ENCODE data around the gene KAZN.

The KAZN gene

DNA sequence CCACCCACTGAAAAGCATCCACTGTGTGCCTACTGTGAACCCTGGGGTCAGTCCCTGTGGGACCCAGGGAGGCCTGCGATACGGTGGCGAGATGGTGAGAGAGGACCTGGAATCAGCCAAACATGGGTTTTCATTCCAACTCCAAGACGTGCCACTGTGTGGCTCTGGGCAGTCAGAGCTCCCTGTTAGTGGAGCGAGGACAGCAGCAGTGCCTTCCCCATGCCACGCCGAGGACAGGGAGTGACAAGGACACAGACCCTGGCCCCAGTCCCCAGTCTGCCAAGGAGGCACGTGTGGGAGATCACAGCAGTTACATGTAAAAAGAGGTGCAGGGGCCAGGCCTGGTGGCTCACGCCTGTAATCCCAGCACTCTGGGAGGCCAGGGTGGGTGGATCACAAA is 504.2 kb downstream of the KAZN start:
- Histone ChIP-seq H3K4me2 (ENCODE audit: low read length) (no peak overlapping the region), H4K20me1 (ENCODE audit: control insufficient read depth, insufficient read depth, low read depth, low read length) (peaks cover 3% of the 10 kb centered on the region; the same call in 1 of the 2 replicates), H3K36me3 (ENCODE audit: control insufficient read depth, low read length) (no peaks in the 10 kb centered on the region), H3K79me2 (ENCODE audit: control insufficient read depth, low read length) (no peaks in the 10 kb centered on the region), H3F3A (ENCODE audit: control insufficient read depth, insufficient read depth) (no peaks in the 10 kb centered on the region), H3K9me3 (ENCODE audit: control insufficient read depth, insufficient read depth, low read length) (no peaks in the 10 kb centered on the region), H3K27me3 (ENCODE audit: control insufficient read depth, low read length) (no peaks in the 10 kb centered on the region), H3K9me2 (replicated peaks; ENCODE audit: control insufficient read depth, low read length) (no peaks in the 10 kb centered on the region), H3K4me1 (ENCODE audit: control insufficient read depth, low read length) (no peaks in the 10 kb centered on the region), H3K4me3 (ENCODE audit: low read length) (no peak overlapping the region), H3K27ac (ENCODE audit: low read depth, low read length) (no peak overlapping the region)
- TF ChIP-seq CTCF (IDR thresholded peaks at IDR 0.05; ENCODE audit: low read depth, low read length, poor library complexity, severe bottlenecking) (no peak), EZH2phosphoT487 (IDR thresholded peaks at IDR 0.05; ENCODE audit: borderline replicate concordance, low read length) (no peak)

- H3K36me3 ChIP-seq (ENCODE audit: control insufficient read depth, low read length) = no peaks in the 10 kb centered on the region
- no peaks in the 10 kb centered on the region for H3K9me3 ChIP-seq (ENCODE audit: control insufficient read depth, insufficient read depth, low read length)
- no peaks in the 10 kb centered on the region for H3F3A ChIP-seq (ENCODE audit: control insufficient read depth, insufficient read depth)
- H3K4me2 ChIP-seq (ENCODE audit: low read length) = no peak overlapping the region
- no peaks in the 10 kb centered on the region for H3K4me1 ChIP-seq (ENCODE audit: control insufficient read depth, low read length)
- no peaks in the 10 kb centered on the region for H3K9me2 ChIP-seq (replicated peaks; ENCODE audit: control insufficient read depth, low read length)
- TF ChIP-seq EZH2phosphoT487 (IDR thresholded peaks at IDR 0.05; ENCODE audit: borderline replicate concordance, low read length) = no peak
- no peak for TF ChIP-seq CTCF (IDR thresholded peaks at IDR 0.05; ENCODE audit: low read depth, low read length, poor library complexity, severe bottlenecking)
- peaks cover 3% of the 10 kb centered on the region; the same call in 1 of the 2 replicates for H4K20me1 ChIP-seq (ENCODE audit: control insufficient read depth, insufficient read depth, low read depth, low read length)
- H3K4me3 ChIP-seq (ENCODE audit: low read length) = no peak overlapping the region
- H3K27me3 ChIP-seq (ENCODE audit: control insufficient read depth, low read length) = no peaks in the 10 kb centered on the region
- H3K79me2 ChIP-seq (ENCODE audit: control insufficient read depth, low read length) = no peaks in the 10 kb centered on the region
- H3K27ac ChIP-seq (ENCODE audit: low read depth, low read length) = no peak overlapping the region
These were observed 504.7 kb downstream of the KAZN start for GRCh38 chr1:15103211-15103610.

DNA sequence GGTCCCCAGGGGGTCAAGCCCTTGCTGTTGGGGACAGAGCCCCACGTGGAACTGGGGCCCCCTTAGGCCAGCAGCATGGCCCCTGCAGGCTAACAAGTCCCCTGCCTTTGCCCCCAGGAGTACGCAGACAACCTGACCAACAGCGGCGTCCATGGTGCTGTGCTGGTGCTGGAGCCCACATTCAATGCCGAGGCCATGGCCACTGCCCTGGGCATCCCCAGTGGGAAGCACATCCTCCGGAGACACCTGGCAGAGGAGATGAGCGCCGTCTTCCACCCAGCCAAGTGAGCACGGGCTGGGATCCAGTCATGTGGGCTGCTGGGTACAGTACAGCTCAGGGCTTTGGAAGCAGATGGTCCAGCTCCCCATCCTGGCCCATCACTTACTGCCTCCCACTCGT is 505.4 kb downstream of the KAZN start:
- H4K20me1 ChIP-seq (ENCODE audit: control insufficient read depth, insufficient read depth, low read depth, low read length) = peaks cover 3% of the 10 kb centered on the region; the same call in 1 of the 2 replicates
- TF ChIP-seq EZH2phosphoT487 (IDR thresholded peaks at IDR 0.05; ENCODE audit: borderline replicate concordance, low read length) = no peak
- TF ChIP-seq CTCF (IDR thresholded peaks at IDR 0.05; ENCODE audit: low read depth, low read length, poor library complexity, severe bottlenecking) = no peak
- H3K27ac ChIP-seq (ENCODE audit: low read depth, low read length) = no peak overlapping the region
- no peaks in the 10 kb centered on the region for H3K9me3 ChIP-seq (ENCODE audit: control insufficient read depth, insufficient read depth, low read length)
- no peaks in the 10 kb centered on the region for H3K36me3 ChIP-seq (ENCODE audit: control insufficient read depth, low read length)
- H3K79me2 ChIP-seq (ENCODE audit: control insufficient read depth, low read length) = no peaks in the 10 kb centered on the region
- no peak overlapping the region for H3K4me2 ChIP-seq (ENCODE audit: low read length)
- no peak overlapping the region for H3K4me3 ChIP-seq (ENCODE audit: low read length)
- no peaks in the 10 kb centered on the region for H3K27me3 ChIP-seq (ENCODE audit: control insufficient read depth, low read length)
- no peaks in the 10 kb centered on the region for H3F3A ChIP-seq (ENCODE audit: control insufficient read depth, insufficient read depth)
- no peaks in the 10 kb centered on the region for H3K4me1 ChIP-seq (ENCODE audit: control insufficient read depth, low read length)
- H3K9me2 ChIP-seq (replicated peaks; ENCODE audit: control insufficient read depth, low read length) = no peaks in the 10 kb centered on the region
